HG03103 (cell line): ENCODE data around the gene CIDEB.
"Not testable (repeated sequence)": the region's sequence is repeated elsewhere in the genome, so short reads cannot be mapped to it uniquely, and the experiment has no call there.

ENCODE experiments used
- ATAC-seq: cut with Tn5 transposase; IDR thresholded peaks from one replicate; pipeline ENCODE4 v1.9.1; 2021; ENCODE audit warnings: low read depth; ENCODE audit not compliant: unreplicated experiment

CIDEB gene

GRCh38 chr14:24307575-24308341 lies at the start of gene CIDEB:
Gene CIDEB, minus strand, starts transcription at chr14:24307977. Its CDS starts 119 bp downstream, at chr14:24307858.
- no peak for ATAC-seq

GRCh38 chr14:24356208-24356607 lies 48.4 kb upstream of the CIDEB start:
- ATAC-seq = no peak

- no peak for ATAC-seq
These were observed 47.2 kb upstream of the CIDEB start for GRCh38 chr14:24355009-24355408.

- not testable (repeated sequence) for ATAC-seq
These were observed 46.7 kb upstream of the CIDEB start for GRCh38 chr14:24354482-24354825.

- ATAC-seq = no peak
These were observed 46.0 kb upstream of the CIDEB start for GRCh38 chr14:24353559-24354481.

GRCh38 chr14:24351517-24351916 lies 43.7 kb upstream of the CIDEB start:
- ATAC-seq = no peak

- ATAC-seq = no peak
These were observed 42.0 kb upstream of the CIDEB start for GRCh38 chr14:24349742-24350141.

GRCh38 chr14:24348186-24348585 lies 40.4 kb upstream of the CIDEB start:
- no peak for ATAC-seq

- ATAC-seq = no peak
These were observed 39.4 kb upstream of the CIDEB start for GRCh38 chr14:24347134-24347533.

GRCh38 chr14:24343795-24344660 lies 36.3 kb upstream of the CIDEB start:
- no peak for ATAC-seq

- ATAC-seq = no peak
These were observed 35.1 kb upstream of the CIDEB start for GRCh38 chr14:24342889-24343288.

- no peak for ATAC-seq
These were observed 32.8 kb upstream of the CIDEB start for GRCh38 chr14:24340606-24341005.

GRCh38 chr14:24339284-24340151 lies 31.7 kb upstream of the CIDEB start, which contains the start of gene RIPK3:
Gene RIPK3, minus strand, starts transcription at chr14:24339991. Its CDS starts 165 bp downstream, at chr14:24339826.
- ATAC-seq = peak; percentile 84

- ATAC-seq = no peak
These were observed 31.1 kb upstream of the CIDEB start for GRCh38 chr14:24338843-24339242.

- no peak for ATAC-seq
These were observed 30.0 kb upstream of the CIDEB start for GRCh38 chr14:24337824-24338175.

- no peak for ATAC-seq
These were observed 29.5 kb upstream of the CIDEB start for GRCh38 chr14:24337144-24337823.

GRCh38 chr14:24335461-24336171 lies 27.8 kb upstream of the CIDEB start:
- no peak for ATAC-seq

GRCh38 chr14:24334431-24335291 lies 26.9 kb upstream of the CIDEB start, which contains the start of gene ADCY4:
Gene ADCY4, minus strand, starts transcription at chr14:24335071. Its CDS starts 419 bp downstream, at chr14:24334652.
- no peak for ATAC-seq
